Measurements from ENCODE around the gene CAVIN4.

CAVIN4 gene

GRCh38 chr9:100577776-100578448 lies at the start of gene CAVIN4:
TSS of gene CAVIN4 (plus strand) at chr9:100578079. CDS start at chr9:100578144, 65 bp downstream.
- DNase-seq: no peak

GRCh38 chr9:100534401-100534800 lies 43.5 kb upstream of the CAVIN4 start:
- DNase-seq: no peak

GRCh38 chr9:100540327-100540726 lies 37.6 kb upstream of the CAVIN4 start:
- no peak for DNase-seq

- no peak for DNase-seq
Observed at GRCh38 chr9:100549048-100549447, 28.8 kb upstream of the CAVIN4 start.

- DNase-seq: no peak
Observed at GRCh38 chr9:100554935-100555401, 22.9 kb upstream of the CAVIN4 start.

GRCh38 chr9:100555471-100555870 lies 22.4 kb upstream of the CAVIN4 start:
- DNase-seq: no peak

GRCh38 chr9:100557053-100557452 lies 20.8 kb upstream of the CAVIN4 start:
- DNase-seq: no peak

GRCh38 chr9:100561256-100561655 lies 16.6 kb upstream of the CAVIN4 start:
- no peak for DNase-seq

- no peak for DNase-seq
Observed at GRCh38 chr9:100567856-100568255, 10.0 kb upstream of the CAVIN4 start.

GRCh38 chr9:100573655-100574260 lies 4.1 kb upstream of the CAVIN4 start:
- no peak for DNase-seq

- no peak for DNase-seq
Observed at GRCh38 chr9:100575006-100575405, 2.9 kb upstream of the CAVIN4 start.

GRCh38 chr9:100575765-100576386 lies 2.0 kb upstream of the CAVIN4 start:
- no peak for DNase-seq

GRCh38 chr9:100578610-100579009 lies 731 bp downstream of the CAVIN4 start:
- DNase-seq: no peak

- no peak for DNase-seq
Observed at GRCh38 chr9:100579665-100580064, 1.8 kb downstream of the CAVIN4 start.

- no peak for DNase-seq
Observed at GRCh38 chr9:100580257-100580656, 2.4 kb downstream of the CAVIN4 start.

- DNase-seq: no peak
Observed at GRCh38 chr9:100581081-100581480, 3.2 kb downstream of the CAVIN4 start.

GRCh38 chr9:100581661-100582060 lies 3.8 kb downstream of the CAVIN4 start:
- no peak for DNase-seq

GRCh38 chr9:100583014-100583802 lies 5.3 kb downstream of the CAVIN4 start:
- no peak for DNase-seq

GRCh38 chr9:100584951-100585350 lies 7.1 kb downstream of the CAVIN4 start:
- no peak for DNase-seq

- DNase-seq: no peak
Observed at GRCh38 chr9:100586093-100586492, 8.2 kb downstream of the CAVIN4 start.

- no peak for DNase-seq
Observed at GRCh38 chr9:100587375-100587774, 9.5 kb downstream of the CAVIN4 start.

GRCh38 chr9:100589582-100589981 lies 11.7 kb downstream of the CAVIN4 start:
- no peak for DNase-seq

- no peak for DNase-seq
Observed at GRCh38 chr9:100590481-100590880, 12.6 kb downstream of the CAVIN4 start.

Measured in CD4-positive, alpha-beta T cell treated with Interleukin-4 for 1 hour (primary cell).